ENCODE results near the gene ANKAR.

DNA sequence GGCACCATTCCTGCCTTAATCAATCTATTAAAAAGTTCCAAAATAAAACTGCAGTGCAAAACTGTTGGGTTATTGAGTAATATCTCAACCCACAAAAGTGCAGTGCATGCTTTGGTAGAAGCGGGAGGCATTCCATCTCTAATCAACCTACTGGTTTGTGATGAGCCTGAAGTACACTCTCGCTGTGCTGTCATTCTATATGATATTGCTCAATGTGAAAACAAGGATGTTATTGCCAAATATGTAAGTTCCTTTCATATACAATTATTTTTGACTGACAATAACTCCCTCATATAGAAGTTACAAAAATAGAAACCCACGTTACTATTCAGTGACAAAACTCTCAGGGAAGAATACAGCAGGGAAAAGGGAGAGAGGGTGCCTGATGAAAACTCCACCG is 45.1 kb downstream of the ANKAR start:
- TF ChIP-seq CTCF (IDR thresholded peaks at IDR 0.05; ENCODE audit: control extremely low read depth in 1 of 3, insufficient read depth in 1 of 3, low read depth in 1 of 3, low read length in 3 of 3), result no peak
- no peak for TF ChIP-seq MAFK (IDR thresholded peaks at IDR 0.05; ENCODE audit: low read depth, low read length)
- no peak for TF ChIP-seq POLR2A (IDR thresholded peaks at IDR 0.05; ENCODE audit: control extremely low read depth in 1 of 2, low read depth in 2 of 2, low read length in 2 of 2)
- no peak for TF ChIP-seq RFX5 (IDR thresholded peaks at IDR 0.05; ENCODE audit: borderline replicate concordance, low read depth, low read length)
- TF ChIP-seq EP300 (IDR thresholded peaks at IDR 0.05; ENCODE audit: borderline replicate concordance in 1 of 2, low read depth in 2 of 2, low read length in 2 of 2), result no peak
- TF ChIP-seq EGR1 (IDR thresholded peaks at IDR 0.05; ENCODE audit: borderline replicate concordance, low read depth, low read length), result no peak
- TF ChIP-seq SP1 (IDR thresholded peaks at IDR 0.05; ENCODE audit: low read depth, low read length), result no peak
- no peak for TF ChIP-seq KDM1A (IDR thresholded peaks at IDR 0.05; ENCODE audit: borderline replicate concordance, low read length)
- TF ChIP-seq ZNF274 (IDR thresholded peaks at IDR 0.05; ENCODE audit: borderline replicate concordance, extremely low read depth, low read length), result no peak
- TF ChIP-seq RAD21 (IDR thresholded peaks at IDR 0.05 in 1 of 2, conservative IDR thresholded peaks at IDR 0.05 in 1 of 2; ENCODE audit: low read depth in 2 of 2, low read length in 2 of 2), result no peak
- TF ChIP-seq SUZ12 (IDR thresholded peaks at IDR 0.05; ENCODE audit: low read length), result no peak
